GM23248 (cell line): ENCODE measurements around the gene FMR1NB. TPM values are rescaled to one million over a fixed set of nuclear protein-coding genes. Genes with fewer than 3 reads are reported as not detected.

ENCODE experiments used
- DNase-seq: peaks from one replicate; pipeline ENCODE4 v3.0.0-alpha.2; 2015
- H2AFZ ChIP-seq: fragments of 200-600 bp; sonication (generic); 2 replicates; pipeline ENCODE4 v1.6.1; 2016; ENCODE audit warnings: antibody characterized with exemption
- H3F3A ChIP-seq: fragments of 200-600 bp; sonication (generic); 2 replicates; pipeline ENCODE4 v1.6.1; 2016; ENCODE audit warnings: mild to moderate bottlenecking, antibody characterized with exemption, mixed run types; ENCODE audit not compliant: insufficient read depth
- H3K27ac ChIP-seq: fragments of 200-600 bp; sonication (generic); 2 replicates; pipeline ENCODE4 v1.5.1; 2016; ENCODE audit warnings: mild to moderate bottlenecking
- H3K27me3 ChIP-seq: fragments of 200-600 bp; sonication (generic); replicated peaks from 2 replicates; pipeline ENCODE4 v1.6.1; 2016; ENCODE audit warnings: mild to moderate bottlenecking; ENCODE audit not compliant: insufficient read depth
- H3K36me3 ChIP-seq: fragments of 200-600 bp; sonication (generic); 2 replicates; pipeline ENCODE4 v1.6.1; 2016; ENCODE audit warnings: low read depth, mild to moderate bottlenecking
- H3K4me1 ChIP-seq: fragments of 200-600 bp; sonication (generic); 2 replicates; pipeline ENCODE4 v1.6.1; 2016; ENCODE audit warnings: mild to moderate bottlenecking; ENCODE audit not compliant: insufficient read depth
- H3K4me2 ChIP-seq: fragments of 200-600 bp; sonication (generic); one replicate; pipeline ENCODE4 v1.6.1; 2016; ENCODE audit warnings: mild to moderate bottlenecking; ENCODE audit not compliant: unreplicated experiment
- H3K4me3 ChIP-seq: fragments of 200-600 bp; sonication (generic); 2 replicates; pipeline ENCODE4 v1.5.1; 2016; ENCODE audit warnings: mild to moderate bottlenecking
- H3K79me2 ChIP-seq: fragments of 200-600 bp; sonication (generic); 2 replicates; pipeline ENCODE4 v1.6.1; 2016; ENCODE audit warnings: mild to moderate bottlenecking; ENCODE audit not compliant: insufficient read depth
- H3K9ac ChIP-seq: fragments of 200-600 bp; sonication (generic); 2 replicates; pipeline ENCODE4 v1.6.1; 2016; ENCODE audit warnings: mild to moderate bottlenecking
- H3K9me2 ChIP-seq: fragments of 200-600 bp; sonication (generic); 2 replicates; pipeline ENCODE4 v1.6.1; 2016; ENCODE audit warnings: mixed run types, mild to moderate bottlenecking, moderate library complexity; ENCODE audit not compliant: insufficient read depth
- H3K9me3 ChIP-seq: fragments of 200-600 bp; sonication (generic); one replicate; pipeline ENCODE4 v1.6.1; 2017; ENCODE audit warnings: low read depth
- H4K20me1 ChIP-seq: fragments of 200-600 bp; sonication (generic); 2 replicates; pipeline ENCODE4 v1.6.0; 2016; ENCODE audit not compliant: insufficient read depth
- EZH2 ChIP-seq: fragments of 200-600 bp; sonication (generic); IDR thresholded peaks from 2 replicates; pipeline ENCODE4 v1.6.1; 2018; ENCODE audit warnings: antibody characterized with exemption, mild to moderate bottlenecking; ENCODE audit not compliant: insufficient read depth, poor library complexity, severe bottlenecking
- EZH2phosphoT487 ChIP-seq: fragments of 200-600 bp; sonication (generic); IDR thresholded peaks from 2 replicates; pipeline ENCODE4 v1.6.1; 2018; ENCODE audit warnings: antibody characterized with exemption, moderate library complexity, mild to moderate bottlenecking, low read depth; ENCODE audit not compliant: insufficient read depth
- WGBS, 2 experiments: methylation state at CpG; one replicate each; pipeline ENCODE4 v1.1.6; 2015 to 2017; ENCODE audit warnings: low lambda C conversion rate in 2 of 2, low coverage in 1 of 2; ENCODE audit errors: missing lambda C conversion rate in 2 of 2; 5-methylcytosine and 5-hydroxymethylcytosine counted together
- in situ Hi-C: fragments of 300-500 bp; cut with MboI; formaldehyde crosslinking; loops from 2 replicates; pipeline ENCODE4 v1.15.0; 2020
- polyA plus RNA-seq: library from polyadenylated mRNA; unstranded; fragments of >200 nt; fragmentation: Nextera tagmentation; extraction: Ambion mirVana; gene quantifications from 2 replicates; pipeline ENCODE4 v1.2.1, GENCODE V29; 2016
- total RNA-seq: library from RNA; depleted of rRNA; stranded (reverse); fragments of >200 nt; shearing (Covaris generic); gene quantifications from 2 replicates; pipeline ENCODE4 v1.2.3, GENCODE V29; 2014

Gene FMR1NB
- total and polyA plus RNA-seq, 2 experiments from 2014 or later: not detected

DNA sequence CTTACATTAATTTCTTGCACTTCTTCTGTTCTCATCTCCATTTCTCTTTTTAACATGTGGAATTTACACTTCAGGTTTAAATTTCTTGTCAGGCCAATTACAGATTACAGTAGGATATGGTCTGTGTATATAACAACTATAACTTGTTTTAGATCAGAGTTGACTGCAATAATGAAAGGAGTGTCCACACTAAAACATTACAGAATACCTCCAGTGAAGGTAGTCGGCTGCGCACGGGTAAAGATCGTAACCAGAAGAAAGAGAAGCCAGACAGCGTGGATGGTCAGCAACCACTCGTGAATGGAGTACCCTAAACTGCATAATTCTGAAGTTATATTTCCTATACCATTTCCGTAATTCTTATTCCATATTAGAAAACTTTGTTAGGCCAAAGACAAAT, 32.6 kb upstream of the FMR1NB start:
- Histone ChIP-seq H3K4me3 (no peak overlapping the region), H2AFZ (no peak overlapping the region), H3F3A (no peaks in the 10 kb centered on the region), H3K79me2 (no peaks in the 10 kb centered on the region), H3K27ac (no peak overlapping the region), H3K27me3 (no peaks in the 10 kb centered on the region), H3K4me2 (no peak overlapping the region), H3K4me1 (no peaks in the 10 kb centered on the region), H4K20me1 (no peaks in the 10 kb centered on the region), H3K36me3 (peaks cover 11% of the 10 kb centered on the region; the same call in 1 of the 2 replicates), H3K9ac (no peak overlapping the region), H3K9me3 (no peaks in the 10 kb centered on the region), H3K9me2 (no peaks in the 10 kb centered on the region)
- DNase-seq: no peak
- in situ Hi-C loops: no loop called here
- WGBS, 2 experiments: 97 to 100% methylated on average over 7 of the region's 7 CpGs
- TF ChIP-seq EZH2phosphoT487 (no peak), EZH2 (no peak)

DNA sequence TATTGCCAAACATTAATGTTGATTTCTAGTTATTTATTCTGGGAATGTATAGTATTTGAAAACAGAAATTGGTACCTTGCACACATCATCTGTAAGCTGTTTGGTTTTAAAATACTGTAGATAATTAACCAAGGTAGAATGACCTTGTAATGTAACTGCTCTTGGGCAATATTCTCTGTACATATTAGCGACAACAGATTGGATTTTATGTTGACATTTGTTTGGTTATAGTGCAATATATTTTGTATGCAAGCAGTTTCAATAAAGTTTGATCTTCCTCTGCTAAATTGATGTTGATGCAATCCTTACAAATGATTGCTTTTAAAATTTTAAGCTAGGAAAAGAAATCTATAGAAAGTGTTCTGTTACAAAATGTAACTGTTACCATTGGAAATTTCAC, 30.8 kb upstream of the FMR1NB start:
- no peaks in the 10 kb centered on the region for H4K20me1 ChIP-seq
- no peak overlapping the region for H3K27ac ChIP-seq
- no peak overlapping the region for H3K4me3 ChIP-seq
- H3K4me2 ChIP-seq: no peak overlapping the region
- H3K9ac ChIP-seq: no peak overlapping the region
- no peak overlapping the region for H2AFZ ChIP-seq
- H3K79me2 ChIP-seq: no peaks in the 10 kb centered on the region
- no peaks in the 10 kb centered on the region for H3K9me2 ChIP-seq
- peaks cover 11% of the 10 kb centered on the region; the same call in 1 of the 2 replicates for H3K36me3 ChIP-seq
- no peak for DNase-seq
- no peaks in the 10 kb centered on the region for H3K9me3 ChIP-seq
- H3F3A ChIP-seq: no peaks in the 10 kb centered on the region
- TF ChIP-seq EZH2phosphoT487: no peak
- H3K27me3 ChIP-seq: no peaks in the 10 kb centered on the region
- H3K4me1 ChIP-seq: no peaks in the 10 kb centered on the region
- in situ Hi-C loops: no loop called here
- 91 to 100% methylated on average over 1 of the region's 1 CpG for WGBS, 2 experiments

DNA sequence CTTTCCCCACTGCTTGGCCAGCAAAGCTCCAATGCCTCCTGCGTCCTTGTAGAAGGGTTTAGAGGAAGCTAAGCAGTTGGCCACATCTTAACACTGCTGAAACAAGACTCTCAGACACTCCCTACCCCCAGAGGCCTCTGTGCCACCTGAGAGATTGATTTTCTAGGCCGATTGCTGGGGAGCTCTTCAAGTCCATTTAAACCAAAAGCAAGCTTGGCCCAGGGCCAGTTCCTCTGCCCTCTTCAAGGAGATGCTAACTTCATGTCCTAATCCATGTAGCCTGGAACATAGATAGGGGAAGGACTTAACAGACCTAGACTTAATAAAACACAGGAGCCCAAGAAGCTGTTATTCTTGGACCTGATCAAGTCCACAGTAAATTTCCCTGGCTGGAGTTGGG, 27.2 kb upstream of the FMR1NB start:
- Histone ChIP-seq H3K4me3 (no peak overlapping the region), H3K9me3 (no peaks in the 10 kb centered on the region), H3K27ac (no peak overlapping the region), H2AFZ (no peak overlapping the region), H3K36me3 (no peaks in the 10 kb centered on the region), H3K27me3 (no peaks in the 10 kb centered on the region), H3K9me2 (no peaks in the 10 kb centered on the region), H3F3A (0 out of 2 replicates have a peak, but pooled peaks cover 5% of the 10 kb centered on the region), H3K4me1 (peaks cover 6% of the 10 kb centered on the region; the same call in 1 of the 2 replicates), H3K79me2 (no peaks in the 10 kb centered on the region), H4K20me1 (no peaks in the 10 kb centered on the region), H3K4me2 (no peak overlapping the region), H3K9ac (no peak overlapping the region)
- no peak for DNase-seq
- 93 to 100% methylated on average over 2 of the region's 2 CpGs for WGBS, 2 experiments
- TF ChIP-seq EZH2 (no peak), EZH2phosphoT487 (no peak)
- in situ Hi-C loops: no loop called here

DNA sequence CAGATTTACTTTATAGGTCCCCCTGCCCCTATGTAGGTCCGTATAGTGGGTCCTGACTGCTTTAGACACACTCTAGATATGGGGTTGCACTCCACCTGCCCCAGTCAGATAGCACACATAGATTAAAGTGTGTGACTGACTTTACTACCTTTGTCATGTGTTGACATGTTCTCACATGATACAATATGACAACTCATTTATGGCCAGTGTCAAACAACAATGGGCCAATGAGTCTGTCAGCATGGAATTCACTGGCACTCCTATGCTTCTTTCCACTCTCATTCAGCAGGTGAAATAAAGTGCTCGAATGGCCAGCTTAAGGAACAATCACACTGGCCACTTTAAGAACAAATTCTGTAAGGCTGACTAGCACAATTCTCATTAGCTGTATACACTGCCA, 23.8 kb upstream of the FMR1NB start:
- Histone ChIP-seq H3K4me2 (no peak overlapping the region), H3K27ac (no peak overlapping the region), H3K36me3 (no peaks in the 10 kb centered on the region), H2AFZ (no peak overlapping the region), H3K79me2 (no peaks in the 10 kb centered on the region), H3K4me3 (no peak overlapping the region), H3K4me1 (peaks cover 6% of the 10 kb centered on the region; the same call in 1 of the 2 replicates), H3K9ac (no peak overlapping the region), H3K9me3 (no peaks in the 10 kb centered on the region), H4K20me1 (no peaks in the 10 kb centered on the region), H3F3A (0 out of 2 replicates have a peak, but pooled peaks cover 5% of the 10 kb centered on the region), H3K27me3 (no peaks in the 10 kb centered on the region), H3K9me2 (no peaks in the 10 kb centered on the region)
- in situ Hi-C loops: no loop called here
- DNase-seq: no peak
- TF ChIP-seq EZH2phosphoT487: no peak
- TF ChIP-seq EZH2: no peak
- WGBS, 2 experiments: 90 to 95% methylated on average over 2 of the region's 2 CpGs

DNA sequence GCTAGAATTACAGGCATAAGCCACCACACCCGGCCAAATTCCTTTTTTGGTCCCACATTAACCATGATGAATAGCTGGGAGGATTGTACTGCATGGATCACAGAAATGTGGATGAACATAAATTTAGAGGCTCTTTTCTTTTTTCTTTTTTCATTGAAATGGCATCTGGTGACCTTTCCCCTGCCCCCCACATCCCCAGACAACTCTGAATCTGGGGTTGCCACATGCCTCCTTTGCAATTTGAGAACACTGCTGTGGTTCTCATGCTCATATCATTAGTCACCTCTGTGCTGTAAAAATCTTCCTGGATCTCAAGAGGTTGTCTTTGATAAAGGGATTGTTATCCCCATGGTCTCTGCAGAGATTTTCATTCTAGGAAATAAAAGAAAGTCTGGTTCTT, 22.8 kb upstream of the FMR1NB start:
- DNase-seq: peak; percentile 66

More for the DNA sequence above, 22.8 kb upstream of the FMR1NB start:
- peaks cover 6% of the 10 kb centered on the region; the same call in 1 of the 2 replicates for H3K4me1 ChIP-seq
- H3K36me3 ChIP-seq: no peaks in the 10 kb centered on the region
- H3K4me2 ChIP-seq: no peak overlapping the region
- in situ Hi-C loops: no loop called here
- no peak for TF ChIP-seq EZH2
- H3K4me3 ChIP-seq: no peak overlapping the region
- H2AFZ ChIP-seq: no peak overlapping the region
- no peaks in the 10 kb centered on the region for H3K9me3 ChIP-seq
- H3K27me3 ChIP-seq: no peaks in the 10 kb centered on the region
- no peaks in the 10 kb centered on the region for H3K9me2 ChIP-seq
- 9 to 11% methylated on average over 1 of the region's 1 CpG for WGBS, 2 experiments
- H3K79me2 ChIP-seq: no peaks in the 10 kb centered on the region
- H3K27ac ChIP-seq: peak overlapping the region; percentile 8; the same call in 1 of the 2 replicates
- H3F3A ChIP-seq: 0 out of 2 replicates have a peak, but pooled peaks cover 5% of the 10 kb centered on the region
- H3K9ac ChIP-seq: no peak overlapping the region
- no peaks in the 10 kb centered on the region for H4K20me1 ChIP-seq
